PC-9 (cell line): ENCODE measurements around the gene R3HDM2. TPM values are rescaled to one million over a fixed set of nuclear protein-coding genes. Genes with fewer than 3 reads are reported as not detected.

Experiments
- BruUV-seq: library from RNA; stranded (reverse); fragments of 400-500 nt; replicated peaks from 2 replicates; lab custom pipeline; 2021; lab: Mats Ljungman, UMichigan
- CTCF ChIA-PET: fragments of 300-600 bp; sonication (Branson Sonifier 250); formaldehyde crosslinking; loops from one replicate; lab custom pipeline; 2022; ENCODE audit warnings: antibody characterized with exemption; lab: Charles Lee
- POLR2A ChIA-PET: fragments of 300-600 bp; sonication (Branson Sonifier 250); formaldehyde crosslinking; loops from one replicate; lab custom pipeline; 2022; ENCODE audit warnings: antibody characterized with exemption; ENCODE audit not compliant: unreplicated experiment; lab: Charles Lee
- DNase-seq, 2 experiments: peaks; one replicate each; pipeline versions ENCODE4 v3.0.0 to v3.0.0-alpha.2; 2015 to 2022; ENCODE audit warnings: mixed read lengths in 1 of 2
- H2AFZ ChIP-seq: fragments of 200-600 bp; sonication (generic); 2 replicates; pipeline ENCODE4 v1.8.1; 2017; ENCODE audit warnings: antibody characterized with exemption
- H3F3A ChIP-seq: fragments of 200-600 bp; sonication (generic); 2 replicates; pipeline ENCODE4 v1.8.1; 2017; ENCODE audit warnings: antibody characterized with exemption, mild to moderate bottlenecking, low read depth; ENCODE audit not compliant: insufficient read depth
- H3K27ac ChIP-seq: fragments of 200-600 bp; sonication (generic); 2 replicates; pipeline ENCODE4 v1.6.1; 2016; ENCODE audit warnings: mixed run types
- H3K27me3 ChIP-seq: fragments of 200-600 bp; sonication (generic); 2 replicates; pipeline ENCODE4 v1.6.1; 2016; ENCODE audit warnings: low read depth, mixed run types; ENCODE audit not compliant: insufficient read depth
- H3K36me3 ChIP-seq: fragments of 200-600 bp; sonication (generic); 2 replicates; pipeline ENCODE4 v1.6.1; 2016; ENCODE audit warnings: low read depth, mixed run types
- H3K4me1 ChIP-seq: fragments of 200-600 bp; sonication (generic); replicated peaks from 2 replicates; pipeline ENCODE4 v1.6.1; 2016; ENCODE audit warnings: mixed run types; ENCODE audit not compliant: insufficient read depth
- H3K4me2 ChIP-seq: fragments of 200-600 bp; sonication (generic); 2 replicates; pipeline ENCODE4 v1.6.1; 2017; ENCODE audit warnings: mixed run types
- H3K4me3 ChIP-seq: fragments of 200-600 bp; sonication (generic); 2 replicates; pipeline ENCODE4 v1.6.1; 2016; ENCODE audit warnings: mixed run types
- H3K79me2 ChIP-seq: fragments of 200-600 bp; sonication (generic); 2 replicates; pipeline ENCODE4 v1.6.1; 2017; ENCODE audit warnings: low read depth, mixed run types
- H3K9me2 ChIP-seq: fragments of 200-600 bp; sonication (generic); 2 replicates; pipeline ENCODE4 v1.8.1; 2017; ENCODE audit warnings: mild to moderate bottlenecking; ENCODE audit not compliant: insufficient read depth
- H3K9me3 ChIP-seq: fragments of 200-600 bp; sonication (generic); 2 replicates; pipeline ENCODE4 v1.8.1; 2016; ENCODE audit warnings: low read depth; ENCODE audit not compliant: insufficient read depth
- H4K20me1 ChIP-seq: fragments of 200-600 bp; sonication (generic); 2 replicates; pipeline ENCODE4 v1.8.1; 2017; ENCODE audit not compliant: insufficient read depth
- CTCF ChIP-seq: fragments of 200-600 bp; sonication (generic); conservative IDR thresholded peaks from 2 replicates; pipeline ENCODE4 v1.6.1; 2017; ENCODE audit warnings: mixed run types, antibody characterized with exemption, mild to moderate bottlenecking, moderate library complexity
- EZH2 ChIP-seq: fragments of 200-600 bp; sonication (generic); IDR thresholded peaks from 2 replicates; pipeline ENCODE4 v1.8.0; 2017; ENCODE audit warnings: antibody characterized with exemption, low read depth
- intact Hi-C: fragments of 100-400 bp; cut with micrococcal nuclease; formaldehyde crosslinking; loops from one replicate; pipeline ENCODE4 v1.10.0; 2022; ENCODE audit not compliant: unreplicated experiment
- total RNA-seq: library from RNA; stranded (reverse); gene quantifications from 2 replicates; pipeline ENCODE4 v1.2.3, GENCODE V29; 2021

Gene R3HDM2
- total RNA-seq, 1 experiment from 2014 or later, result 65.1 TPM

GRCh38 chr12:57462912-57463253 lies 32.0 kb upstream of the R3HDM2 start:
- no peaks in the 10 kb centered on the region for H3K79me2 ChIP-seq
- intact Hi-C loops, result loop anchor here (2.0 to 5.0 kb wide), 2 partner anchors 169 to 230 kb away; partner anchors contain the start of gene B4GALNT1
- H3K4me3 ChIP-seq, result no peak overlapping the region
- no peaks in the 10 kb centered on the region for H3K9me2 ChIP-seq
- BruUV-seq, result no TSS peak
- no peaks in the 10 kb centered on the region for H3K9me3 ChIP-seq
- H3K4me2 ChIP-seq, result peak overlapping the region; percentile 99; the same call in 1 of the 2 replicates
- H3F3A ChIP-seq, result no peaks in the 10 kb centered on the region
- ChIA-PET CTCF (no interaction called here), POLR2A (no interaction called here)
- H3K27ac ChIP-seq, result no peak overlapping the region
- H4K20me1 ChIP-seq, result no peaks in the 10 kb centered on the region
- H3K27me3 ChIP-seq, result peaks cover 67% of the 10 kb centered on the region
- DNase-seq, result no peak
- H3K36me3 ChIP-seq, result no peaks in the 10 kb centered on the region
- H3K4me1 ChIP-seq, result peaks cover 18% of the 10 kb centered on the region
- TF ChIP-seq EZH2, result no peak
- peak; percentile 22; the same call in 1 of the 2 replicates for TF ChIP-seq CTCF
- H2AFZ ChIP-seq, result no peak overlapping the region

GRCh38 chr12:57462251-57462911 lies 31.5 kb upstream of the R3HDM2 start:
- peak overlapping the region; percentile 57 for H3K4me3 ChIP-seq
- H3K79me2 ChIP-seq, result no peaks in the 10 kb centered on the region
- H3K27ac ChIP-seq, result no peak overlapping the region
- DNase-seq, result peak; percentile 74 to 88
- peak overlapping the region; percentile 77 for H2AFZ ChIP-seq
- peaks cover 62% of the 10 kb centered on the region for H3K27me3 ChIP-seq
- POLR2A ChIA-PET, result no interaction called here
- H3K9me3 ChIP-seq, result no peaks in the 10 kb centered on the region
- H3F3A ChIP-seq, result no peaks in the 10 kb centered on the region
- CTCF ChIA-PET, result no interaction called here
- H3K4me2 ChIP-seq, result peak overlapping the region; percentile 99
- BruUV-seq, result no TSS peak
- TF ChIP-seq EZH2 (no peak), CTCF (peak; percentile 92)
- no peaks in the 10 kb centered on the region for H3K9me2 ChIP-seq
- H3K36me3 ChIP-seq, result no peaks in the 10 kb centered on the region
- no peaks in the 10 kb centered on the region for H4K20me1 ChIP-seq
- peaks cover 23% of the 10 kb centered on the region for H3K4me1 ChIP-seq
- intact Hi-C loops, result loop anchor here (2.0 to 5.0 kb wide), 2 partner anchors 170 to 230 kb away; partner anchors contain the start of gene B4GALNT1

GRCh38 chr12:57461917-57462250 lies 31.0 kb upstream of the R3HDM2 start:
- ChIA-PET POLR2A (no interaction called here), CTCF (no interaction called here)
- Histone ChIP-seq H3K4me2 (peak overlapping the region; percentile 99), H3K27ac (no peak overlapping the region), H3K4me1 (peaks cover 25% of the 10 kb centered on the region), H2AFZ (peak overlapping the region; percentile 41; the same call in 1 of the 2 replicates), H3K36me3 (no peaks in the 10 kb centered on the region), H3K79me2 (no peaks in the 10 kb centered on the region), H3F3A (no peaks in the 10 kb centered on the region), H3K27me3 (peaks cover 57% of the 10 kb centered on the region), H3K9me2 (no peaks in the 10 kb centered on the region), H4K20me1 (no peaks in the 10 kb centered on the region), H3K9me3 (no peaks in the 10 kb centered on the region), H3K4me3 (peak overlapping the region; percentile 57)
- no peak for DNase-seq
- intact Hi-C loops, result loop anchor here (2.0 to 5.0 kb wide), 2 partner anchors 170 to 231 kb away; partner anchors contain the start of gene B4GALNT1
- TF ChIP-seq EZH2 (no peak; the same call in 1 of the 2 replicates), CTCF (no peak)
- BruUV-seq, result no TSS peak
